ENCODE data around the gene ACTN1. TPM values are rescaled to one million over a fixed set of nuclear protein-coding genes. Genes with fewer than 3 reads are reported as not detected.

The ACTN1 gene
- total RNA-seq, 4 donors from 2014 or later = 118 to 145 (median 131) TPM

GRCh38 chr14:68871392-68871791, 107.7 kb downstream of the ACTN1 start:
- WGBS, 2 donors = 78% methylated on average over 2 of the region's 2 CpGs; no CpG with 5 or more reads in 1 of the 2 donors
- H3K4me1 ChIP-seq = peaks cover 0 to 3% (median 0%) of the 10 kb centered on the region in 3 donors
- H3K27ac ChIP-seq = no peak overlapping the region
- H3K4me3 ChIP-seq = no peak overlapping the region
- no peak for DNase-seq
- H3K9me3 ChIP-seq = no peaks in the 10 kb centered on the region
- H3K36me3 ChIP-seq = peaks cover 10 to 53% (median 20%) of the 10 kb centered on the region in 3 donors
- TF ChIP-seq POLR2A (IDR thresholded peaks at IDR 0.05) = no peak
- TF ChIP-seq CTCF (IDR thresholded peaks at IDR 0.05) = no peak
- no peaks in the 10 kb centered on the region for H3K27me3 ChIP-seq
- intact Hi-C loops (cut with DNase I) = no loop called here

- Histone ChIP-seq H3K36me3 (peaks cover 0 to 10% (median 4%) of the 10 kb centered on the region in 3 donors), H3K4me1 (peaks cover 0 to 3% (median 0%) of the 10 kb centered on the region in 3 donors), H3K27me3 (no peaks in the 10 kb centered on the region), H3K27ac (no peak overlapping the region), H3K9me3 (peaks cover 0 to 12% (median 11%) of the 10 kb centered on the region in 3 donors), H3K4me3 (no peak overlapping the region)
- no peak for TF ChIP-seq CTCF (IDR thresholded peaks at IDR 0.05)
- intact Hi-C loops (cut with DNase I) = no loop called here
- DNase-seq = no peak
These were observed 112.0 kb downstream of the ACTN1 start for GRCh38 chr14:68866991-68867533.

GRCh38 chr14:68865542-68865941, 113.6 kb downstream of the ACTN1 start:
- no peaks in the 10 kb centered on the region for H3K27me3 ChIP-seq
- no peak overlapping the region for H3K4me3 ChIP-seq
- H3K27ac ChIP-seq = no peak overlapping the region
- no peak for TF ChIP-seq CTCF (IDR thresholded peaks at IDR 0.05)
- TF ChIP-seq POLR2A (IDR thresholded peaks at IDR 0.05) = no peak
- DNase-seq = no peak
- intact Hi-C loops (cut with DNase I) = no loop called here
- no peaks in the 10 kb centered on the region for H3K36me3 ChIP-seq
- peaks cover 0 to 12% (median 11%) of the 10 kb centered on the region in 3 donors for H3K9me3 ChIP-seq
- H3K4me1 ChIP-seq = peaks cover 0 to 3% (median 0%) of the 10 kb centered on the region in 3 donors
- 91 to 100% methylated on average over 2 of the region's 2 CpGs for WGBS, 2 donors

- peaks cover 0 to 3% (median 0%) of the 10 kb centered on the region in 3 donors for H3K4me1 ChIP-seq
- 76 to 86% methylated on average over 5 to 6 of the region's 6 CpGs for WGBS, 2 donors
- intact Hi-C loops (cut with DNase I) = loop anchor here (5.0 kb wide), 1 partner anchor 243 kb away; no protein-coding TSS in a partner anchor
- H3K27ac ChIP-seq = no peak overlapping the region
- H3K9me3 ChIP-seq = peaks cover 0 to 12% (median 11%) of the 10 kb centered on the region in 3 donors
- no peaks in the 10 kb centered on the region for H3K27me3 ChIP-seq
- no peak for DNase-seq
- no peak for TF ChIP-seq POLR2A (IDR thresholded peaks at IDR 0.05)
- no peak overlapping the region for H3K4me3 ChIP-seq
- H3K36me3 ChIP-seq = no peaks in the 10 kb centered on the region
These were observed 114.7 kb downstream of the ACTN1 start for GRCh38 chr14:68864361-68864750.

- no peak overlapping the region for H3K27ac ChIP-seq
- no peaks in the 10 kb centered on the region for H3K36me3 ChIP-seq
- DNase-seq = no peak
- peaks cover 0 to 12% (median 11%) of the 10 kb centered on the region in 3 donors for H3K9me3 ChIP-seq
- no peaks in the 10 kb centered on the region for H3K27me3 ChIP-seq
- H3K4me3 ChIP-seq = no peak overlapping the region
- no peak for TF ChIP-seq POLR2A (IDR thresholded peaks at IDR 0.05)
- TF ChIP-seq CTCF (IDR thresholded peaks at IDR 0.05) = no peak
- intact Hi-C loops (cut with DNase I) = loop anchor here (5.0 kb wide), 1 partner anchor 244 kb away; no protein-coding TSS in a partner anchor
- 76 to 78% methylated on average over 11 to 12 of the region's 13 CpGs for WGBS, 2 donors
- peaks cover 0 to 3% (median 0%) of the 10 kb centered on the region in 3 donors for H3K4me1 ChIP-seq
These were observed 115.3 kb downstream of the ACTN1 start for GRCh38 chr14:68863610-68864360.

All from esophagus squamous epithelium (tissue), 5 donors.